ENCODE results near the gene FERMT3. TPM values are rescaled to one million over a fixed set of nuclear protein-coding genes. Genes with fewer than 3 reads are reported as not detected.

The FERMT3 gene
- total and polyA plus RNA-seq, 2 of the 13 experiments (the other 11 are each of a cell fraction or from before 2014, with no cell fraction given): 0.29 TPM; not detected in 1

GRCh38 chr11:64246871-64247728 lies 40.6 kb downstream of the FERMT3 start, which contains the start of gene PPP1R14B (continued):
- no peak for TF ChIP-seq PAF1 (CRISPR knock-in tag; IDR thresholded peaks at IDR 0.05)
- no peak for TF ChIP-seq ZFP36L2 (CRISPR knock-in tag; IDR thresholded peaks at IDR 0.05)
- TF ChIP-seq MAZ (IDR thresholded peaks at IDR 0.05; ENCODE audit: borderline replicate concordance, low read depth, low read length): peak; percentile 34; the same call in 1 of the 2 replicates
- TF ChIP-seq MAZ (CRISPR knock-in tag; IDR thresholded peaks at IDR 0.05; ENCODE audit: low read depth): peak; percentile 74
- no peak for TF ChIP-seq ZNF20 (CRISPR knock-in tag; IDR thresholded peaks at IDR 0.05)
- no peak for TF ChIP-seq PHF5A (CRISPR knock-in tag; IDR thresholded peaks at IDR 0.05; ENCODE audit: low read depth, unreplicated experiment)
- TF ChIP-seq ZHX1 (CRISPR knock-in tag; IDR thresholded peaks at IDR 0.05; ENCODE audit: low read depth): no peak
- no peak for TF ChIP-seq PBX2 (CRISPR knock-in tag; IDR thresholded peaks at IDR 0.05)
- no peak for TF ChIP-seq FOXJ3 (CRISPR knock-in tag; IDR thresholded peaks at IDR 0.05; ENCODE audit: borderline replicate concordance)
- TF ChIP-seq ARNT2 (CRISPR knock-in tag; IDR thresholded peaks at IDR 0.05; ENCODE audit: low read depth): peak; percentile 89
- TF ChIP-seq ZNF503 (CRISPR knock-in tag; IDR thresholded peaks at IDR 0.05): no peak
- peak; percentile 99 for TF ChIP-seq ZFP91 (CRISPR knock-in tag; IDR thresholded peaks at IDR 0.05; ENCODE audit: borderline replicate concordance)
- TF ChIP-seq ZNF235 (CRISPR knock-in tag; IDR thresholded peaks at IDR 0.05; ENCODE audit: borderline replicate concordance): no peak
- no peak for TF ChIP-seq MEIS2 (CRISPR knock-in tag; IDR thresholded peaks at IDR 0.05)
- TF ChIP-seq AHR (CRISPR knock-in tag; IDR thresholded peaks at IDR 0.05): peak; percentile 44; the same call in 1 of the 2 replicates
- TF ChIP-seq POLR2G (IDR thresholded peaks at IDR 0.05; ENCODE audit: low read depth, low read length): peak; percentile 78
- no peak; the same call in 1 of the 2 replicates for TF ChIP-seq ZNF878 (CRISPR knock-in tag; IDR thresholded peaks at IDR 0.05)
- TF ChIP-seq ELF3 (CRISPR knock-in tag; IDR thresholded peaks at IDR 0.05): no peak; the same call in 1 of the 2 replicates
- TF ChIP-seq ZNF784 (CRISPR knock-in tag; IDR thresholded peaks at IDR 0.05; ENCODE audit: borderline replicate concordance): no peak
- peak; percentile 78 for TF ChIP-seq KAT8 (CRISPR knock-in tag; IDR thresholded peaks at IDR 0.05)
- no peak for TF ChIP-seq ZNF234 (CRISPR knock-in tag; conservative IDR thresholded peaks at IDR 0.05)
